ENCODE data around the gene MYLK2. TPM values are rescaled to one million over a fixed set of nuclear protein-coding genes. Genes with fewer than 3 reads are reported as not detected.

The MYLK2 gene
- total and polyA plus RNA-seq, 8 donors: 0.53 to 1.9 (median 1.0) TPM; not detected in 2

- intact Hi-C loops (cut with DNase I): loop anchor here in 1 of 2 donors (10.0 kb wide), 1 partner anchor 235 kb away; no protein-coding TSS in a partner anchor
- DNase-seq (no peak), ATAC-seq (no peak)
- no peaks in the 10 kb centered on the region for H3K36me3 ChIP-seq
- peaks cover 13 to 53% of the 10 kb centered on the region in 2 donors for H3K27me3 ChIP-seq
- no peak overlapping the region for H3K27ac ChIP-seq
- H3K4me3 ChIP-seq: no peak overlapping the region
- H3K9me3 ChIP-seq: no peaks in the 10 kb centered on the region
- TF ChIP-seq CTCF (IDR thresholded peaks at IDR 0.05): no peak
- H3K4me1 ChIP-seq: peaks cover 9 to 22% of the 10 kb centered on the region in 2 donors
These were observed 40.3 kb downstream of the MYLK2 start for GRCh38 chr20:31859266-31859997.

- TF ChIP-seq CTCF (IDR thresholded peaks at IDR 0.05): no peak
- Histone ChIP-seq H3K27ac (no peak overlapping the region), H3K4me1 (peaks cover 9 to 22% of the 10 kb centered on the region in 2 donors), H3K27me3 (peaks cover 13 to 52% of the 10 kb centered on the region in 2 donors), H3K9me3 (no peaks in the 10 kb centered on the region), H3K36me3 (no peaks in the 10 kb centered on the region), H3K4me3 (no peak overlapping the region)
- DNase-seq (no peak), ATAC-seq (no peak)
- intact Hi-C loops (cut with DNase I): loop anchor here in 1 of 2 donors (10.0 kb wide), 1 partner anchor 235 kb away; no protein-coding TSS in a partner anchor
These were observed 40.8 kb downstream of the MYLK2 start for GRCh38 chr20:31859998-31860380.

GRCh38 chr20:31860390-31861134 lies 41.4 kb downstream of the MYLK2 start:
- peak overlapping the region; percentile 25 to 41 for H3K4me3 ChIP-seq
- intact Hi-C loops (cut with DNase I): no loop called here
- DNase-seq (no peak), ATAC-seq (peak; percentile 69)
- no peak for TF ChIP-seq CTCF (IDR thresholded peaks at IDR 0.05)
- H3K36me3 ChIP-seq: no peaks in the 10 kb centered on the region
- H3K4me1 ChIP-seq: peaks cover 9 to 22% of the 10 kb centered on the region in 2 donors
- H3K9me3 ChIP-seq: no peaks in the 10 kb centered on the region
- H3K27ac ChIP-seq: no peak overlapping the region
- H3K27me3 ChIP-seq: peaks cover 13 to 46% of the 10 kb centered on the region in 2 donors

- peaks cover 9 to 22% of the 10 kb centered on the region in 2 donors for H3K4me1 ChIP-seq
- no peaks in the 10 kb centered on the region for H3K9me3 ChIP-seq
- intact Hi-C loops (cut with DNase I): no loop called here
- H3K27ac ChIP-seq: no peak overlapping the region
- no peak for TF ChIP-seq CTCF (IDR thresholded peaks at IDR 0.05)
- H3K4me3 ChIP-seq: peak overlapping the region; percentile 25 to 41
- H3K36me3 ChIP-seq: no peaks in the 10 kb centered on the region
- ATAC-seq (peak; percentile 38), DNase-seq (no peak)
- H3K27me3 ChIP-seq: peaks cover 13 to 42% of the 10 kb centered on the region in 2 donors
These were observed 41.9 kb downstream of the MYLK2 start for GRCh38 chr20:31861135-31861384.

Measured in left lung (tissue), 10 donors.